Activated CD8-positive, alpha-beta memory T cell treated with anti-CD3 and anti-CD28 coated beads for 24 hours (primary cell): Measurements from ENCODE around the gene GRAMD4.

Experiments used
- DNase-seq: peaks from one replicate; pipeline ENCODE4 v3.0.0-alpha.2; 2020

GRAMD4 gene

GRCh38 chr22:46598737-46599424 lies 21.3 kb upstream of the GRAMD4 start:
- DNase-seq, result no peak

- no peak for DNase-seq
These were observed 19.9 kb upstream of the GRAMD4 start for GRCh38 chr22:46600273-46600796.

- DNase-seq, result no peak
These were observed 18.2 kb upstream of the GRAMD4 start for GRCh38 chr22:46602025-46602424.

- DNase-seq, result peak; percentile 70
These were observed 15.9 kb upstream of the GRAMD4 start for GRCh38 chr22:46604306-46604690.

- no peak for DNase-seq
These were observed 15.1 kb upstream of the GRAMD4 start for GRCh38 chr22:46605117-46605516.

GRCh38 chr22:46606886-46607285 lies 13.3 kb upstream of the GRAMD4 start:
- no peak for DNase-seq

- no peak for DNase-seq
These were observed 12.6 kb upstream of the GRAMD4 start for GRCh38 chr22:46607483-46608114.

- no peak for DNase-seq
These were observed 11.0 kb upstream of the GRAMD4 start for GRCh38 chr22:46609175-46609690.

- DNase-seq, result no peak
These were observed 10.4 kb upstream of the GRAMD4 start for GRCh38 chr22:46609724-46610201.

- DNase-seq, result no peak
These were observed 9.8 kb upstream of the GRAMD4 start for GRCh38 chr22:46610356-46610755.

- no peak for DNase-seq
These were observed 9.0 kb upstream of the GRAMD4 start for GRCh38 chr22:46611189-46611588.

GRCh38 chr22:46612341-46612903 lies 7.8 kb upstream of the GRAMD4 start:
- DNase-seq, result no peak

- peak; percentile 71 for DNase-seq
These were observed 7.1 kb upstream of the GRAMD4 start for GRCh38 chr22:46612904-46613605.

GRCh38 chr22:46613606-46614021 lies 6.6 kb upstream of the GRAMD4 start:
- DNase-seq, result peak; percentile 67

GRCh38 chr22:46614025-46614931 lies 5.9 kb upstream of the GRAMD4 start:
- DNase-seq, result peak; percentile 76

GRCh38 chr22:46617207-46617985 lies 2.8 kb upstream of the GRAMD4 start:
- DNase-seq, result no peak

- DNase-seq, result no peak
These were observed 2.1 kb upstream of the GRAMD4 start for GRCh38 chr22:46617986-46618647.

- no peak for DNase-seq
These were observed 1.5 kb upstream of the GRAMD4 start for GRCh38 chr22:46618667-46619066.

GRCh38 chr22:46619240-46619829 lies 851 bp upstream of the GRAMD4 start:
- DNase-seq, result no peak

- DNase-seq, result no peak
These were observed 529 bp downstream of the GRAMD4 start for GRCh38 chr22:46620588-46621242.
